Measurements from ENCODE around the gene DHRS7B.

The DHRS7B gene

DNA sequence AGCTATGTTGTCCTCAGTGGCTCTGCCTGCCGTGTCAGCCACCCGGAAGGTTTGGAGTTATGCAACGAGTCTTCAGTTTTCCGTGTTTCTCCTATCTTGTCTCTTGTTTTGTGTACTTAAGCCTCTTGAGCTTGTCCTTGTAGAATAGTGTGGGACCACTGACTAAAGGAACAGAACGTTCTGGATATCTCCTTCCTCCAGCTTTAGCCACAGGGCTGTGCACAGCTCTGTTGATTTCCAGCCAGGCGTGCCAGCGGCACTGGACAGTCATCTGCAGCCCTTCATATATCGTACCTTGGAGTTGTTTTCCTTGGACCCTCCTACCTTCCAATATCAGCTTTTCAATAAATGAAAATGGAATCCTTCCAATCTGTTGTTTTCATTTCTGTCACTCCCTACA, 47.4 kb downstream of the DHRS7B start:
- Histone ChIP-seq H3K36me3 (replicated peaks; ENCODE audit: low read depth, low read length) (no peaks in the 10 kb centered on the region), H3K9me3 (ENCODE audit: insufficient read depth, low read length) (no peaks in the 10 kb centered on the region), H3K79me2 (ENCODE audit: low read length) (no peaks in the 10 kb centered on the region), H3K27me3 (ENCODE audit: low read depth, low read length) (no peaks in the 10 kb centered on the region), H3K27ac (ENCODE audit: low read length) (no peak overlapping the region), H3K4me3 (ENCODE audit: low read length) (no peak overlapping the region), H3K4me1 (ENCODE audit: low read length) (peaks cover 11% of the 10 kb centered on the region), H2AFZ (ENCODE audit: low read depth, low read length) (no peak overlapping the region), H3K4me2 (ENCODE audit: low read length) (no peak overlapping the region), H4K20me1 (ENCODE audit: insufficient read depth, low read length) (no peaks in the 10 kb centered on the region), H3K9ac (ENCODE audit: low read length) (no peak overlapping the region)
- TF ChIP-seq EZH2phosphoT487 (IDR thresholded peaks at IDR 0.05; ENCODE audit: low read depth), result no peak
- TF ChIP-seq, protein P1, sequence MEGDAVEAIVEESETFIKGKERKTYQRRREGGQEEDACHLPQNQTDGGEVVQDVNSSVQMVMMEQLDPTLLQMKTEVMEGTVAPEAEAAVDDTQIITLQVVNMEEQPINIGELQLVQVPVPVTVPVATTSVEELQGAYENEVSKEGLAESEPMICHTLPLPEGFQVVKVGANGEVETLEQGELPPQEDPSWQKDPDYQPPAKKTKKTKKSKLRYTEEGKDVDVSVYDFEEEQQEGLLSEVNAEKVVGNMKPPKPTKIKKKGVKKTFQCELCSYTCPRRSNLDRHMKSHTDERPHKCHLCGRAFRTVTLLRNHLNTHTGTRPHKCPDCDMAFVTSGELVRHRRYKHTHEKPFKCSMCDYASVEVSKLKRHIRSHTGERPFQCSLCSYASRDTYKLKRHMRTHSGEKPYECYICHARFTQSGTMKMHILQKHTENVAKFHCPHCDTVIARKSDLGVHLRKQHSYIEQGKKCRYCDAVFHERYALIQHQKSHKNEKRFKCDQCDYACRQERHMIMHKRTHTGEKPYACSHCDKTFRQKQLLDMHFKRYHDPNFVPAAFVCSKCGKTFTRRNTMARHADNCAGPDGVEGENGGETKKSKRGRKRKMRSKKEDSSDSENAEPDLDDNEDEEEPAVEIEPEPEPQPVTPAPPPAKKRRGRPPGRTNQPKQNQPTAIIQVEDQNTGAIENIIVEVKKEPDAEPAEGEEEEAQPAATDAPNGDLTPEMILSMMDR (IDR thresholded peaks at IDR 0.05; ENCODE audit: low read depth, low read length), result no peak

DNA sequence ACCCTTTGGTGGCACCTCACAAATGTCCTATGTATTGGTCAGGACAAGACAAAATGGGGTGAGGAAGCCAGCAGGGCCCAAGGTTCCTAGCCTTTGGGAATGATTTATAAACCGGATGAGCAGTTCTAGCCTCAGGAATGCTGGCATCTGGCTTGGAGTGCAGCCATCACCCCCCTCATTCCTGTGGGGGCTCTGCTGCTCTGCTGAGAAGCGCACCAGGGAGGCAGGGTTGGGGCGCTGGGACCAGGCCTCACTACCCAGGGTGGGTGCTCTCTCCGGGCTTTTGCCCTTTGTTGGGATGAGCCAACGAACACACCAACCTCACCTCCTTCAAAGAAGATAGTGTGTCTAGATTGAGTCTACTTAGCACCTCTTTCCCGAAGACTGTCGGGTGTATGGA, 47.9 kb downstream of the DHRS7B start:
- TF ChIP-seq, protein P1 (IDR thresholded peaks at IDR 0.05; ENCODE audit: low read depth, low read length), result no peak
- no peak for TF ChIP-seq EZH2phosphoT487 (IDR thresholded peaks at IDR 0.05; ENCODE audit: low read depth)
- no peaks in the 10 kb centered on the region for H3K27me3 ChIP-seq (ENCODE audit: low read depth, low read length)
- no peaks in the 10 kb centered on the region for H3K9me3 ChIP-seq (ENCODE audit: insufficient read depth, low read length)
- H3K79me2 ChIP-seq (ENCODE audit: low read length), result no peaks in the 10 kb centered on the region
- H3K4me2 ChIP-seq (ENCODE audit: low read length), result no peak overlapping the region
- no peak overlapping the region for H3K9ac ChIP-seq (ENCODE audit: low read length)
- no peak overlapping the region for H3K4me3 ChIP-seq (ENCODE audit: low read length)
- peaks cover 11% of the 10 kb centered on the region for H3K4me1 ChIP-seq (ENCODE audit: low read length)
- H2AFZ ChIP-seq (ENCODE audit: low read depth, low read length), result no peak overlapping the region
- H3K27ac ChIP-seq (ENCODE audit: low read length), result no peak overlapping the region
- H3K36me3 ChIP-seq (replicated peaks; ENCODE audit: low read depth, low read length), result no peaks in the 10 kb centered on the region
- no peaks in the 10 kb centered on the region for H4K20me1 ChIP-seq (ENCODE audit: insufficient read depth, low read length)

DNA sequence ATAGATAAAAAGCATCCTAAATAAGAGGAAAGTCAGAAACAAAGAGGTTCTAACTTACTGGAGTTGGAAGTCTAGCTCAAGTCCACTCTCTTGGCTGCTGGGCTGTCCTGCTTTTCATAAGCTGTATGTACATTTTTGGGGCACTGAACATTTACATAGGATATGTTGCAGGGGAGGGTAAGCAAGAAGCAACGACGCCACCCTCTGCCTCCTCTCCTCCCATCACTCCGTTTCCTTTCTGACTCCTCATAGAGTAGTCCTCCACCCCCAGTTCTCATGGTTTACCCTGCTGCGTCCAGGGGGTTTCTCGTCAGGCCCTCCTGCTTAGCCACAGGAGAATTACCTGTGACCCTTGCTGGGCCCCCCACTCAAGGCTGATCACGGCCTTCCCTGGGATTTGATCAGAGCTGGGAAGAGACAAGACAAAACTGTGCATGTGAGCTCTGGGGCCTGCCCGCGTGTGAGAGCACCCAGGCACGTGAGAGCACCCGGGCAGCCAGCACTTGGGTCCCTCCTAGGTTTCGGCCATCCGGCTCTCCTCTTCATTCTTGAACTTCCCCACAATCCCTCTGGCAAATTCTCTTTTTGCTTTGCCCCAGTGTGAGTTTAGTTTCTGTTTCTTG, 50.1 kb downstream of the DHRS7B start:
- H3K79me2 ChIP-seq (ENCODE audit: low read length), result no peaks in the 10 kb centered on the region
- H3K27ac ChIP-seq (ENCODE audit: low read length), result no peak overlapping the region
- peaks cover 2% of the 10 kb centered on the region for H3K4me1 ChIP-seq (ENCODE audit: low read length)
- H3K4me2 ChIP-seq (ENCODE audit: low read length), result no peak overlapping the region
- no peak overlapping the region for H2AFZ ChIP-seq (ENCODE audit: low read depth, low read length)
- no peaks in the 10 kb centered on the region for H3K9me3 ChIP-seq (ENCODE audit: insufficient read depth, low read length)
- no peak overlapping the region for H3K4me3 ChIP-seq (ENCODE audit: low read length)
- H4K20me1 ChIP-seq (ENCODE audit: insufficient read depth, low read length), result no peaks in the 10 kb centered on the region
- TF ChIP-seq, protein P1 (IDR thresholded peaks at IDR 0.05; ENCODE audit: low read depth, low read length), result no peak
- no peak for TF ChIP-seq EZH2phosphoT487 (IDR thresholded peaks at IDR 0.05; ENCODE audit: low read depth)
- no peaks in the 10 kb centered on the region for H3K36me3 ChIP-seq (replicated peaks; ENCODE audit: low read depth, low read length)
- no peak overlapping the region for H3K9ac ChIP-seq (ENCODE audit: low read length)
- H3K27me3 ChIP-seq (ENCODE audit: low read depth, low read length), result no peaks in the 10 kb centered on the region

DNA sequence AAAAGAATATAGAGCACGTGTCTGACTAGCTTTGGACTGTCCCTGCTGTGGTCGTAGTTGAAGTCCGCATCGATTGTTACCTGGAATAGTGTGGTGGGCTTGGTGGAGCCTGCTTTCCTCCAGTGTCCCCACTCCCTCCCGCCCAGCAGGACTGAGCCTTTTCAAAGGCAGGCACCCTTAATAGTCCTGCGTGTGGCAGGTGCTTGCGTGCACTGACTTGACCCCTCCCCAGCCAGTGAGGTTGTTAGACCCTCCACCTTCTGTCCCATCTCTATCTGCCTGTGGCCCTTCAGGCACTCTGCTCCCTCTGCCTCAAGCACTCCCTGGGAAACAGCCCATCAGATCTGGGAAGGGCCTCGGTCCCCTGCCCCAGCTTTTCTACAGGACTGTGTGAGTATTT, 50.6 kb downstream of the DHRS7B start:
- H3K27ac ChIP-seq (ENCODE audit: low read length), result no peak overlapping the region
- no peak overlapping the region for H3K4me3 ChIP-seq (ENCODE audit: low read length)
- H3K79me2 ChIP-seq (ENCODE audit: low read length), result no peaks in the 10 kb centered on the region
- H3K4me2 ChIP-seq (ENCODE audit: low read length), result no peak overlapping the region
- H4K20me1 ChIP-seq (ENCODE audit: insufficient read depth, low read length), result no peaks in the 10 kb centered on the region
- TF ChIP-seq, protein P1 (IDR thresholded peaks at IDR 0.05; ENCODE audit: low read depth, low read length), result no peak
- TF ChIP-seq EZH2phosphoT487 (IDR thresholded peaks at IDR 0.05; ENCODE audit: low read depth), result no peak
- no peaks in the 10 kb centered on the region for H3K4me1 ChIP-seq (ENCODE audit: low read length)
- H2AFZ ChIP-seq (ENCODE audit: low read depth, low read length), result no peak overlapping the region
- H3K9me3 ChIP-seq (ENCODE audit: insufficient read depth, low read length), result no peaks in the 10 kb centered on the region
- no peak overlapping the region for H3K9ac ChIP-seq (ENCODE audit: low read length)
- no peaks in the 10 kb centered on the region for H3K27me3 ChIP-seq (ENCODE audit: low read depth, low read length)
- H3K36me3 ChIP-seq (replicated peaks; ENCODE audit: low read depth, low read length), result no peaks in the 10 kb centered on the region
